Tibial nerve (tissue), 4 donors: ENCODE results near the gene TRIM10. TPM values are rescaled to one million over a fixed set of nuclear protein-coding genes. Genes with fewer than 3 reads are reported as not detected.

Experiments
- DNase-seq, 2 donors: peaks; one replicate each; pipeline ENCODE4 v3.0.0-alpha.2; 2019; ENCODE audit warnings: low spot score in 2 of 2
- H3K27ac ChIP-seq, 4 donors: fragments of 200-600 bp; sonication (generic) in 3 of 4; one replicate each; pipeline ENCODE4 v1.5.1; 2017 to 2019; ENCODE audit warnings: mild to moderate bottlenecking in 1 of 4
- H3K27me3 ChIP-seq, 2 donors: fragments of 200-600 bp; sonication (generic) in 1 of 2; one replicate each; pipeline versions ENCODE4 v1.5.1 to v1.6.0; 2017 to 2019
- H3K36me3 ChIP-seq, 3 donors: fragments of 200-600 bp; sonication (generic); one replicate each; pipeline ENCODE4 v1.5.1; 2018 to 2019
- H3K4me1 ChIP-seq, 4 donors: fragments of 200-600 bp; sonication (generic) in 3 of 4; one replicate each; pipeline ENCODE4 v1.5.1; 2017 to 2019
- H3K4me3 ChIP-seq, 4 donors: fragments of 200-600 bp; sonication (generic) in 3 of 4; one replicate each; pipeline ENCODE4 v1.5.1; 2017 to 2019; ENCODE audit warnings: mild to moderate bottlenecking in 1 of 4, moderate library complexity in 1 of 4
- H3K9me3 ChIP-seq, 4 donors: fragments of 200-600 bp; sonication (generic) in 3 of 4; one replicate each; pipeline ENCODE4 v1.5.1; 2017 to 2019
- EP300 ChIP-seq, 2 donors: sonication (generic); formaldehyde crosslinking; IDR thresholded peaks; one replicate each; pipeline ENCODE4 v1.6.1; 2017; ENCODE audit warnings: antibody characterized with exemption in 2 of 2, mild to moderate bottlenecking in 1 of 2
- POLR2A ChIP-seq, 2 donors: fragments of 450-650 bp; IDR thresholded peaks; one replicate each; pipeline ENCODE4 v1.6.1; 2017; ENCODE audit warnings: antibody characterized with exemption in 2 of 2, mild to moderate bottlenecking in 2 of 2, moderate library complexity in 2 of 2
- WGBS, 2 donors: methylation state at CpG; one replicate each; pipeline ENCODE4 v1.1.5; 2018; 5-methylcytosine and 5-hydroxymethylcytosine counted together
- total RNA-seq, 4 donors: library from RNA; depleted of rRNA; stranded (reverse); fragments of >200 nt; gene quantifications; one replicate each; pipeline ENCODE4 v1.1.0, GENCODE V29; 2016
- TF ChIP-seq, protein P1 (sequence below), 5 experiments: fragments of 200-600 bp in 3 of 5; fragments of 450-650 bp in 2 of 5; sonication (generic) in 3 of 5; IDR thresholded peaks; one replicate each; pipeline ENCODE4 v1.5.1; 2016 to 2019; ENCODE audit warnings: antibody characterized with exemption in 5 of 5, mild to moderate bottlenecking in 3 of 5, moderate library complexity in 2 of 5

Gene TRIM10
- total RNA-seq, 4 donors from 2014 or later = not detected

DNA sequence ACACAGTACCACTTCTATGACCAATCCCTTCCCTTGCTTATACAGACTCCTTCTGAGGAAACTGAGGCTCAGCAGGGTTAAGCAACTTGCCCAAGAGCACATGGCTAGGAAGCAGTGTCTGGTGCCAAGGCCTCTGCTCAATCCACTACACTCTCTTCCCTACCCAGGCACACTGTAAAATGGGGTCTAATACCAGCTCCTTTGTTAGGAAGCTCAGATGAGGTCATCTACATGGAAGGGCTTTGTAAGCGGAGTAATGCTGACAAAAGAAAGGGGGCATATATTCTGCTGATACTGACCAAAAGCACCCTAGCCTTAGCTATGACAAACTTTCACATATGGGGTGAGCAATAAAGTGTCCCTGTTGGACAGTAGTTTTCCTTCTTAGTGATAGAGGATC is 43.1 kb upstream of the TRIM10 start:
- H3K27ac ChIP-seq = no peak overlapping the region
- no peak for DNase-seq
- no peak overlapping the region for H3K4me3 ChIP-seq
- 60 to 65% methylated on average over 1 of the region's 1 CpG for WGBS, 2 donors
- H3K36me3 ChIP-seq = peaks cover 0 to 13% (median 0%) of the 10 kb centered on the region in 3 donors
- H3K27me3 ChIP-seq = no peaks in the 10 kb centered on the region
- TF ChIP-seq POLR2A (IDR thresholded peaks at IDR 0.05) = no peak
- TF ChIP-seq, protein P1, sequence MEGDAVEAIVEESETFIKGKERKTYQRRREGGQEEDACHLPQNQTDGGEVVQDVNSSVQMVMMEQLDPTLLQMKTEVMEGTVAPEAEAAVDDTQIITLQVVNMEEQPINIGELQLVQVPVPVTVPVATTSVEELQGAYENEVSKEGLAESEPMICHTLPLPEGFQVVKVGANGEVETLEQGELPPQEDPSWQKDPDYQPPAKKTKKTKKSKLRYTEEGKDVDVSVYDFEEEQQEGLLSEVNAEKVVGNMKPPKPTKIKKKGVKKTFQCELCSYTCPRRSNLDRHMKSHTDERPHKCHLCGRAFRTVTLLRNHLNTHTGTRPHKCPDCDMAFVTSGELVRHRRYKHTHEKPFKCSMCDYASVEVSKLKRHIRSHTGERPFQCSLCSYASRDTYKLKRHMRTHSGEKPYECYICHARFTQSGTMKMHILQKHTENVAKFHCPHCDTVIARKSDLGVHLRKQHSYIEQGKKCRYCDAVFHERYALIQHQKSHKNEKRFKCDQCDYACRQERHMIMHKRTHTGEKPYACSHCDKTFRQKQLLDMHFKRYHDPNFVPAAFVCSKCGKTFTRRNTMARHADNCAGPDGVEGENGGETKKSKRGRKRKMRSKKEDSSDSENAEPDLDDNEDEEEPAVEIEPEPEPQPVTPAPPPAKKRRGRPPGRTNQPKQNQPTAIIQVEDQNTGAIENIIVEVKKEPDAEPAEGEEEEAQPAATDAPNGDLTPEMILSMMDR (IDR thresholded peaks at IDR 0.05) = no peak
- no peak for TF ChIP-seq EP300 (IDR thresholded peaks at IDR 0.05)
- H3K9me3 ChIP-seq = no peaks in the 10 kb centered on the region
- peaks cover 0 to 75% (median 32%) of the 10 kb centered on the region in 4 donors for H3K4me1 ChIP-seq

DNA sequence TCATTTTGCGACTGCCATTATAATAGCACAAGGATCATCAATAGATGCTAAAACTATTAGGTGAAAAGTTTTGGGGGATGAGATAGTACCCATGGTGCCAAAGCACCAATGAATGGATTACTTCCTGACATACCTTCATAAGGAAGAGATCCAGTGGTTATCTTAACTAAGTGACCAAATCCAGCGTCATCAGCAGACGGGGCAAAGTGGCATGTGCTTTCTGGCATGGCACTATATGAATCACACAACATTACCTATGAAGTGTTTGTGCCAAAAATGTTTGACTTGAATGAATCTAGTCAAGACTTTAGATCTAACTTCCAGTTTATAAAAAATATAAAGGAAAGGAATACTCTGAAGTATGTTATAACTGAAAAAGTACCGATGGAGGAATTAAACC is 41.4 kb upstream of the TRIM10 start:
- Histone ChIP-seq H3K36me3 (peaks cover 0 to 30% (median 11%) of the 10 kb centered on the region in 3 donors), H3K4me3 (no peak overlapping the region)
- 88 to 95% methylated on average over 4 of the region's 4 CpGs for WGBS, 2 donors

DNA sequence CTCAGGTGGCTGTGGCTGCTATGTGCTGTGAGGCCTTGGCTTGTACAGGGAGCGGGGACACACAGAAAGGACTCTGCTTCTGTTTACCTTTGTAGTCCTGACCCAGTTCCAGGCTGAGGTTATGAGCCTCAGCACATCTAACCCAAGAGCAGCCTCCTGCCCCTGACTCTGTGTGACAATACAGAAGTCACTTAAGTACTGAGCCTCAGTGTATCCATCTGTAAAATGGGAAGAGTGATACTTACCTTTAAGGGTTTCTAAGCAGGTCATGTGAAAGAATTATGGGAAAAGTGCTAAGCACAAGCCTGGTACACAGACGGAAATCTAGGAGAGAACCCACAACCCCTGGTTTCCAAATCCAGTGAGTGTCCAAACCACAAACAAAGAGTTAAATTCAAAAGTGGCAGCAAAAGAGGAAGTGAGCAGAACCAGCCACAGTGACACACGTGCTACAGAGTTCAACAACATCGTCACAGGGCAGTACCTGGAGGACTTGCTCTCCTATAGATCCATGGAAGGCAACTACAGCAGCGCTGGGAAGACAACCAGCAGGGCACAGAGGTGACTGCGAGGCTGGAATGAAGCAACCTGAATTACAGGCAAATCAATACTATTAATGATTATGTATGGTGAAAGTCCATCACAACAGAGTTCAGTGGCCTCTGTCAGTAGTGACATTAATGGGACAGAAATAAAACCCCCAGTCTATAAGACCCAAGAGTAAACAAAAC is 39.7 kb upstream of the TRIM10 start:
- Histone ChIP-seq H3K9me3 (no peaks in the 10 kb centered on the region), H3K27me3 (no peaks in the 10 kb centered on the region), H3K36me3 (peaks cover 0 to 47% (median 19%) of the 10 kb centered on the region in 3 donors), H3K4me3 (no peak overlapping the region), H3K4me1 (peaks cover 0 to 41% (median 8%) of the 10 kb centered on the region in 4 donors), H3K27ac (peak overlapping the region in 1 of 4 donors; percentile 35)
- no peak for DNase-seq
- no peak for TF ChIP-seq EP300 (IDR thresholded peaks at IDR 0.05)
- 75 to 83% methylated on average over 6 of the region's 6 CpGs for WGBS, 2 donors

More for the DNA sequence above, 41.4 kb upstream of the TRIM10 start:
- H3K9me3 ChIP-seq = no peaks in the 10 kb centered on the region
- peaks cover 0 to 57% (median 17%) of the 10 kb centered on the region in 4 donors for H3K4me1 ChIP-seq
- TF ChIP-seq EP300 (IDR thresholded peaks at IDR 0.05) = no peak
- H3K27me3 ChIP-seq = no peaks in the 10 kb centered on the region
- H3K27ac ChIP-seq = no peak overlapping the region
- DNase-seq = no peak

DNA sequence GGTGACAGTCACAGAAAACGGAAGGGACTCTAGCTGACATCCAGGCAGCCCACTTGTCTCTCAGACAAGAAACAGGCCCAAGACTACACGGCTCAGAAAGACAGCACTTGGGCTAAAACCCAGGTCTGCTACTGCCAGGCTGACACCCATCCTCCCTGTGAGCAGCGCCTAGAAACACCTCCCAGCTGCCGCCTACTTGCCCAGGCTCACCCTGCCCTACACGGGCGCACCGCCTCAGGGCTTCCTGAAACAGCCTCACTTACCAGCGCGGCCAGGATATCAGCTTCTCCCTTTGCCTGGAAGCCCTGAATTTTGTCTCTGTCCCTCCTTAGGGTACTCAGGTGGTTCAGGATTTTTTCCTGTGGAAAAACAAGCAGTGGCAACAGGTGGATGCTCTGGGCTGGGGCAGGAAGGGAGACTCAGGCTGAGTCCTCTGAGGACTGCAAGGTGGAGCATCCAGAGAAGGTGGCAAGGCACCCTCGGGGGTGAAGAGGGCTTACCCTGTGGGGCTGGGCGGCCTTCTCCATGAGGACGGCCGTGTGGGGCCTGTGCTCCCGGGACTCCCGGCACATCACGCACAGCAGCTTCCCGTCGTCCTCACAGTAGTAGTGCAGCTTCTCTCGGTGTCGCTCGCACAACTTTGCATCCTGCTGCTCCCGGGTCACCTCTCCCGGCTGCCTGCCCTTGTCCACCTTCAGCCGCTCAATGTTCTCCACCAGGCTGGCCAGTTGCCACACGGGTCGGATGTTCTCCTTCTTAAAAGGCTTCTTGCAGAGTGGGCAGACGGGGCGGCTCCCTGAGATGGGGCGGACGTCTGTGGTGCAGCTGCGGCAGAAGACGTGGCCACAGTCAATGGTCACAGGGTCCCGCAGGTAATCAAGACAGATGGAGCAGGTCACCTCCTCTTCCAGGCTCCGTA is 37.4 kb upstream of the TRIM10 start:
- peaks cover 0 to 70% (median 33%) of the 10 kb centered on the region in 3 donors for H3K36me3 ChIP-seq

DNA sequence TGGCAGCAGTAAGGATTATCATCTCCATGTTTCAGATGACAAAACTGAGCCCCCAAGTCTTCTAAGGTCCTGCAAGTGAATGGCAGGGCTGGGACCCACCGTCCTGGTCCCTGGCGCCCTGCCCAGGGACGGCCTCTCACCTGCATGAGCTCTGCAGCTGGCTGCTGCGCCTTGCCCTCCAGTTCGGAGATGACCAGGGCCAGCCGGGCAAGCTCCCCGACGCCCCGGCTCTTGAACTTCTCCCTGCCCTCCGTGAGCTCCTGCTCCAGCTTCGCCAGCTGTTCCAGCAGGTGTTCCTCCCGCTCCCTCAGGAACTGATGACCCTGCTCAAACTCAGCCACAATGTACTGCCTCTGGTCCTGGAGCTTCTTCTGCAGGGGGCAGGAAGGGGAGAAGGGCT is 35.4 kb upstream of the TRIM10 start:
- H3K4me1 ChIP-seq = peaks cover 0 to 11% (median 4%) of the 10 kb centered on the region in 4 donors
- peaks cover 0 to 86% (median 33%) of the 10 kb centered on the region in 3 donors for H3K36me3 ChIP-seq
- no peaks in the 10 kb centered on the region for H3K9me3 ChIP-seq
- no peak for DNase-seq
- TF ChIP-seq POLR2A (IDR thresholded peaks at IDR 0.05) (no peak), EP300 (IDR thresholded peaks at IDR 0.05) (no peak)
- TF ChIP-seq, protein P1 (IDR thresholded peaks at IDR 0.05) = no peak
- WGBS, 2 donors = 94 to 96% methylated on average over 11 to 12 of the region's 12 CpGs
- H3K27me3 ChIP-seq = no peaks in the 10 kb centered on the region
- no peak overlapping the region for H3K4me3 ChIP-seq
- H3K27ac ChIP-seq = no peak overlapping the region

More for the DNA sequence above, 37.4 kb upstream of the TRIM10 start:
- Histone ChIP-seq H3K4me1 (peaks cover 0 to 28% (median 8%) of the 10 kb centered on the region in 4 donors), H3K27me3 (no peaks in the 10 kb centered on the region), H3K9me3 (no peaks in the 10 kb centered on the region), H3K4me3 (no peak overlapping the region), H3K27ac (no peak overlapping the region)
- 94% methylated on average over 32 to 34 of the region's 34 CpGs for WGBS, 2 donors
- TF ChIP-seq POLR2A (IDR thresholded peaks at IDR 0.05) (no peak), EP300 (IDR thresholded peaks at IDR 0.05) (no peak)
- TF ChIP-seq, protein P1 (IDR thresholded peaks at IDR 0.05) = no peak
- no peak for DNase-seq
